HFFc6 (cell line): Measurements from ENCODE around the gene PPP3CA. TPM values are rescaled to one million over a fixed set of nuclear protein-coding genes. Genes with fewer than 3 reads are reported as not detected.
"Not testable (repeated sequence)": the region's sequence is repeated elsewhere in the genome, so short reads cannot be mapped to it uniquely, and the experiment has no call there.

ENCODE experiments used
- DNase-seq: peaks from one replicate; pipeline ENCODE4 v3.0.0-alpha.2; 2018
- H3K27ac Mint-ChIP-seq: 2 replicates; pipeline ENCODE4 v1.8.0; 2020; ENCODE audit warnings: mild to moderate bottlenecking, mixed read lengths
- H3K27me3 Mint-ChIP-seq: 2 replicates; pipeline ENCODE4 v1.8.0; 2021; ENCODE audit warnings: mild to moderate bottlenecking, moderate library complexity, mixed read lengths; ENCODE audit not compliant: insufficient read depth
- H3K36me3 Mint-ChIP-seq: 2 replicates; pipeline ENCODE4 v1.8.0; 2021; ENCODE audit warnings: low read depth, mixed read lengths
- H3K4me1 Mint-ChIP-seq: 2 replicates; pipeline ENCODE4 v1.8.0; 2020; ENCODE audit warnings: low read depth, mixed read lengths
- H3K4me3 Mint-ChIP-seq: 2 replicates; pipeline ENCODE4 v1.8.0; 2020; ENCODE audit warnings: mild to moderate bottlenecking, moderate library complexity, mixed read lengths
- H3K9me3 Mint-ChIP-seq: 2 replicates; pipeline ENCODE4 v1.8.0; 2020; ENCODE audit warnings: mild to moderate bottlenecking, mixed read lengths
- CTCF ChIP-seq: fragments of 200-600 bp; sonication (generic); IDR thresholded peaks from 2 replicates; pipeline ENCODE4 v1.5.0; 2021; ENCODE audit warnings: antibody characterized with exemption, mild to moderate bottlenecking
- total RNA-seq, 6 experiments: library from RNA; stranded (reverse); fragmentation: NEBNext Ultra II Directional; extraction: Animal tissue kit (Norgen Biotek cat#: 25700); gene quantifications; 2 replicates in 1 of 6; 3 replicates in 5 of 6; pipeline ENCODE4 v1.2.3, GENCODE V29; 2021

The PPP3CA gene
- total RNA-seq, 6 experiments from 2014 or later, result 45.9 to 59.6 (median 55.0) TPM

GRCh38 chr4:101104312-101105052 lies 242.8 kb downstream of the PPP3CA start:
- Mint-ChIP-seq H3K4me1 (peaks cover 32% of the 10 kb centered on the region), H3K27me3 (no peaks in the 10 kb centered on the region), H3K9me3 (no peaks in the 10 kb centered on the region), H3K27ac (no peak overlapping the region), H3K4me3 (no peak overlapping the region), H3K36me3 (no peaks in the 10 kb centered on the region)
- TF ChIP-seq CTCF, result no peak
- DNase-seq, result no peak

DNA sequence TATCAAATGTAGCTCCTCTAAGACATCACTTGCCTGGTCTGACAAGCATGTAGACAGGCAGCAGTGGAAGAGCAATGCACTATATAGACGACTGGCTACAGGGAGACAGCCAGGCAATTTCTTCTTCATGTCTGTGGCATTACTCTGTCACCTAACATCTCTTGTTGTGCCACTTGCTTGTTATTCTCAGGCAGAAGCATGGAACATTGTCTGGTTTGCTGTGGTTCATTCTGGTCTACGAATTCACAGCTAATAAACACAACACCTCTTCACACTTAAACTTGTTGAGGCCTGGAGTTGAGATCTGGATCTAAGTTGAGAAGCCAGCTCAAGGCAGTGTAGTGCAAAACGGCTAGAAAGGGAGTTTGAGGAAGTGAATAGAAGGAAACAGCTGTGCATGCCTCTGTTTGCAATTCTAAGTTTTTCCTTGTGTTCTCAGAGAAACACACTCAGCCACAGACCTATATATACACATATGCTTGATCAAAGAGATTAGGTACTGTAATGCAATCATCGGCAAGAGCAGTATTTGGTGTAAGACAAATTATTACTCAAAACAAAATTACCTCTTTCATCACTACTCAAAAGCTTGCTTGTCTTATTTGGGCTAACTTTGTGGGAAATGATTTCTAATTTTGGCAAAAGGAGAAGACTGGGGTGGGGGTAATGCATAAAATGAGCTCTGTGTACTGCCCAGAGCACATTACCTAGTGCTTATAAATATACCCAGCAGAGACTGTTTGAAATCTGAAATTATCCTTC lies 243.8 kb downstream of the PPP3CA start:
- Mint-ChIP-seq H3K36me3 (no peaks in the 10 kb centered on the region), H3K4me1 (peaks cover 32% of the 10 kb centered on the region), H3K4me3 (no peak overlapping the region), H3K9me3 (no peaks in the 10 kb centered on the region), H3K27ac (peak overlapping the region; percentile 9; the same call in 1 of the 2 replicates), H3K27me3 (no peaks in the 10 kb centered on the region)
- TF ChIP-seq CTCF, result no peak
- no peak for DNase-seq

- H3K27ac Mint-ChIP-seq, result no peak overlapping the region
Measured at GRCh38 chr4:101102114-101102742, 245.1 kb downstream of the PPP3CA start.

DNA sequence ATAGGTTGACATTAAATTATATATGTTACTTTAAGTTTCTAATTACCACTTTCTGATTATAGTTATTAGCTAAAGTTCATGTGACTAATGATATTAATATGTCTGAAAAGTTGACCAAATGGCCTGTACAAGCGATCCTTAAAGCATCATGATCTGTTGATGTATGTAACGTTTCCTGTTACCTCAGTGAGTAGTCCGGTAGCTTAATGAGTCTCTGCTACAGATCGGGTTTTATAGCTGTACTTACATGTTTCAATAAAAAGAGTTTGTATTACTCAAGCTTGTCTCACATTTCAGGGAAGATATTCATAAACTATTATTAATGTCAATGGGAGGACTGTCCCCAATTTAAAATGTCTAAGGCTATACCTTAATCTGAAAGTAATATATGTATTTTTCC lies 246.3 kb downstream of the PPP3CA start:
- no peak overlapping the region for H3K27ac Mint-ChIP-seq
- no peaks in the 10 kb centered on the region for H3K9me3 Mint-ChIP-seq
- H3K27me3 Mint-ChIP-seq, result no peaks in the 10 kb centered on the region
- H3K4me3 Mint-ChIP-seq, result no peak overlapping the region
- no peak for DNase-seq
- H3K36me3 Mint-ChIP-seq, result no peaks in the 10 kb centered on the region
- TF ChIP-seq CTCF, result no peak
- peaks cover 32% of the 10 kb centered on the region for H3K4me1 Mint-ChIP-seq

More at GRCh38 chr4:101102114-101102742, 245.1 kb downstream of the PPP3CA start:
- peaks cover 32% of the 10 kb centered on the region for H3K4me1 Mint-ChIP-seq
- no peaks in the 10 kb centered on the region for H3K9me3 Mint-ChIP-seq
- H3K4me3 Mint-ChIP-seq, result no peak overlapping the region
- H3K36me3 Mint-ChIP-seq, result no peaks in the 10 kb centered on the region
- peak; percentile 20 for DNase-seq
- no peaks in the 10 kb centered on the region for H3K27me3 Mint-ChIP-seq
- no peak for TF ChIP-seq CTCF

GRCh38 chr4:101098666-101099400 lies 248.5 kb downstream of the PPP3CA start:
- Mint-ChIP-seq H3K4me1 (peaks cover 19% of the 10 kb centered on the region), H3K9me3 (no peaks in the 10 kb centered on the region), H3K27ac (no peak overlapping the region), H3K27me3 (no peaks in the 10 kb centered on the region; the same call in 1 of the 2 replicates), H3K4me3 (no peak overlapping the region), H3K36me3 (no peaks in the 10 kb centered on the region)
- no peak for TF ChIP-seq CTCF
- no peak for DNase-seq

GRCh38 chr4:101092609-101093008 lies 254.7 kb downstream of the PPP3CA start:
- H3K27me3 Mint-ChIP-seq, DNase-seq, H3K27ac Mint-ChIP-seq, H3K4me3 Mint-ChIP-seq, H3K9me3 Mint-ChIP-seq: not testable (repeated sequence)
- Mint-ChIP-seq H3K4me1 (peaks cover 16% of the 10 kb centered on the region), H3K36me3 (peaks cover 10% of the 10 kb centered on the region)
